CD4-positive, alpha-beta T cell (primary cell): ENCODE results near the gene NDUFS5. TPM values are rescaled to one million over a fixed set of nuclear protein-coding genes. Genes with fewer than 3 reads are reported as not detected.
"Not testable (repeated sequence)": the region's sequence is repeated elsewhere in the genome, so short reads cannot be mapped to it uniquely, and the experiment has no call there.

ENCODE experiments used
- ATAC-seq: fragments of 200-7000 bp; cut with Tn5 transposase; one replicate; pipeline ENCODE4 v1.10.0; 2022; ENCODE audit warnings: mild to moderate bottlenecking; ENCODE audit not compliant: poor library complexity
- CTCF ChIA-PET: fragments of 350-600 bp; sonication (Branson Sonifier 250); formaldehyde crosslinking; loops from one replicate; lab custom pipeline; 2021; ENCODE audit warnings: antibody characterized with exemption, inconsistent platforms; lab: Charles Lee
- POLR2A ChIA-PET: fragments of 350-600 bp; sonication (Branson Sonifier 250); formaldehyde crosslinking; loops from one replicate; lab custom pipeline; 2021; ENCODE audit warnings: antibody characterized with exemption, inconsistent platforms; lab: Charles Lee
- DNase-seq, 14 experiments: peaks; one replicate each; pipeline ENCODE4 v3.0.0-alpha.2; 2013 to 2020; ENCODE audit warnings: mixed read lengths in 2 of 14
- H3K27ac ChIP-seq, 2 donors: one replicate each; pipeline versions ENCODE4 v1.5.1 to v1.7.0; 2013; ENCODE audit warnings: low read length in 2 of 2, low read depth in 1 of 2, mild to moderate bottlenecking in 1 of 2
- H3K27me3 ChIP-seq, 2 experiments: 1 replicate in 1 of 2; 2 replicates in 1 of 2; pipeline versions ENCODE4 v1.6.1 to v1.7.0; 2013; ENCODE audit warnings: low read length in 2 of 2, control low read depth in 1 of 2, mild to moderate bottlenecking in 1 of 2, moderate library complexity in 1 of 2; ENCODE audit not compliant: insufficient read depth in 2 of 2, control insufficient read depth in 1 of 2
- H3K36me3 ChIP-seq: one replicate; pipeline ENCODE4 v1.6.1; 2013; ENCODE audit warnings: low read length, control low read depth; ENCODE audit not compliant: insufficient read depth
- H3K4me1 ChIP-seq: one replicate; pipeline ENCODE4 v1.6.1; 2013; ENCODE audit warnings: low read length, control low read depth; ENCODE audit not compliant: insufficient read depth
- H3K4me3 ChIP-seq: one replicate; pipeline ENCODE4 v1.5.1; 2013; ENCODE audit warnings: mild to moderate bottlenecking, low read length, moderate library complexity
- H3K9me3 ChIP-seq, 2 experiments: 1 replicate in 1 of 2; 2 replicates in 1 of 2; pipeline versions ENCODE4 v1.6.1 to v1.7.0; 2013; ENCODE audit warnings: low read length in 2 of 2, mild to moderate bottlenecking in 2 of 2, control low read depth in 1 of 2, moderate library complexity in 1 of 2; ENCODE audit not compliant: control insufficient read depth in 1 of 2, insufficient read depth in 1 of 2
- H3K27ac Mint-ChIP-seq: one replicate; pipeline ENCODE4 v1.8.0; 2020; ENCODE audit warnings: mixed read lengths
- H3K27me3 Mint-ChIP-seq: one replicate; pipeline ENCODE4 v1.8.0; 2021; ENCODE audit warnings: mixed read lengths
- H3K36me3 Mint-ChIP-seq: one replicate; pipeline ENCODE4 v1.8.0; 2021; ENCODE audit warnings: low read depth, mixed read lengths
- H3K4me1 Mint-ChIP-seq: one replicate; pipeline ENCODE4 v1.8.0; 2021; ENCODE audit warnings: low read depth, mixed read lengths
- H3K4me3 Mint-ChIP-seq: one replicate; pipeline ENCODE4 v1.8.0; 2020; ENCODE audit warnings: mild to moderate bottlenecking, mixed read lengths
- H3K9me3 Mint-ChIP-seq: one replicate; pipeline ENCODE4 v1.8.0; 2020; ENCODE audit warnings: mixed read lengths
- intact Hi-C, 2 experiments: fragments of 100-400 bp; cut with DNase I in 1 of 2; cut with micrococcal nuclease in 1 of 2; formaldehyde crosslinking; loops; one replicate each; pipeline versions ENCODE4 v1.15.1 to v1.9.0; 2023 to 2025; cut with DNase I, micrococcal nuclease
- total RNA-seq, 174 experiments: library from RNA in 2 of 174; stranded (reverse) in 2 of 174; gene quantifications; one replicate each; pipeline ENCODE4 v1.2.3 and lab custom pipeline; 2021 to 2026
- TF ChIP-seq, protein P1 (sequence below): fragments of 200-600 bp; IDR thresholded peaks from one replicate; pipeline ENCODE4 v1.8.0; 2022; ENCODE audit warnings: antibody characterized with exemption, mild to moderate bottlenecking

The NDUFS5 gene
- total RNA-seq, 2 experiments from 2014 or later, result 153 to 156 TPM

DNA sequence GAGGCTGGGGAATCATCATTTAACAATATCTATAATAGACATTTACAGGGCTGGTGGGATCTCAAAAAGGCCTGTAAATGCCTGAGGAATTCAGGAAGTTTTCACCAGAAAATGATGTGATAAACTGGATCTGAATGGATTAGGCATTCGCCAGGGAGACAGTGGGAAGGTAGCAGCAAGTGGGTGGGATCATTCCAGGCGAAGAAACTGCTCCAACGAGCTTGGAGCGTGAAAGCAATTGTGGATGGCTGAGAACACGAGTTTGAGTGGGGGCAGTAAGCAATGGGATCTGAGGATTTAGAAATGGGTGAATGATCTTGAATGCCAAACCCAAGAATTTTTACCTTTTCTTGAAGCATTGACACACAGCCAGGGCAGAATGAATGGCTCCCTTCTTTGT is 8.9 kb upstream of the NDUFS5 start:
- ATAC-seq (no peak), DNase-seq (no peak)
- Histone ChIP-seq H3K9me3 (no peaks in the 10 kb centered on the region), H3K4me3 (no peak overlapping the region), H3K4me1 (no peaks in the 10 kb centered on the region), H3K27ac (no peak overlapping the region), H3K27me3 (no peaks in the 10 kb centered on the region), H3K36me3 (peaks cover 5% of the 10 kb centered on the region)
- Mint-ChIP-seq H3K4me1 (no peaks in the 10 kb centered on the region), H3K36me3 (peaks cover 5% of the 10 kb centered on the region), H3K27ac (no peak overlapping the region), H3K9me3 (no peaks in the 10 kb centered on the region), H3K4me3 (no peak overlapping the region), H3K27me3 (no peaks in the 10 kb centered on the region)
- POLR2A ChIA-PET, result no interaction called here
- TF ChIP-seq, protein P1, sequence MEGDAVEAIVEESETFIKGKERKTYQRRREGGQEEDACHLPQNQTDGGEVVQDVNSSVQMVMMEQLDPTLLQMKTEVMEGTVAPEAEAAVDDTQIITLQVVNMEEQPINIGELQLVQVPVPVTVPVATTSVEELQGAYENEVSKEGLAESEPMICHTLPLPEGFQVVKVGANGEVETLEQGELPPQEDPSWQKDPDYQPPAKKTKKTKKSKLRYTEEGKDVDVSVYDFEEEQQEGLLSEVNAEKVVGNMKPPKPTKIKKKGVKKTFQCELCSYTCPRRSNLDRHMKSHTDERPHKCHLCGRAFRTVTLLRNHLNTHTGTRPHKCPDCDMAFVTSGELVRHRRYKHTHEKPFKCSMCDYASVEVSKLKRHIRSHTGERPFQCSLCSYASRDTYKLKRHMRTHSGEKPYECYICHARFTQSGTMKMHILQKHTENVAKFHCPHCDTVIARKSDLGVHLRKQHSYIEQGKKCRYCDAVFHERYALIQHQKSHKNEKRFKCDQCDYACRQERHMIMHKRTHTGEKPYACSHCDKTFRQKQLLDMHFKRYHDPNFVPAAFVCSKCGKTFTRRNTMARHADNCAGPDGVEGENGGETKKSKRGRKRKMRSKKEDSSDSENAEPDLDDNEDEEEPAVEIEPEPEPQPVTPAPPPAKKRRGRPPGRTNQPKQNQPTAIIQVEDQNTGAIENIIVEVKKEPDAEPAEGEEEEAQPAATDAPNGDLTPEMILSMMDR, result no peak
- intact Hi-C loops, result no loop called here
- CTCF ChIA-PET, result interaction anchor here (1.1 kb wide), 1 partner anchor 40 kb away, joined by 4 read pairs; no protein-coding TSS in a partner anchor

- CTCF ChIA-PET, ATAC-seq, H3K27ac Mint-ChIP-seq, H3K36me3 ChIP-seq, H3K27me3 Mint-ChIP-seq, H3K4me3 ChIP-seq, H3K4me3 Mint-ChIP-seq, H3K27me3 ChIP-seq, H3K27ac ChIP-seq, H3K9me3 Mint-ChIP-seq, H3K4me1 Mint-ChIP-seq, POLR2A ChIA-PET, H3K4me1 ChIP-seq, H3K36me3 Mint-ChIP-seq, H3K9me3 ChIP-seq, DNase-seq: not testable (repeated sequence)
- intact Hi-C loops, result loop anchor here in 1 of 2 experiments (10.0 kb wide), 1 partner anchor 46 kb away; no protein-coding TSS in a partner anchor
Observed at GRCh38 chr1:39020494-39020893, 5.7 kb upstream of the NDUFS5 start.

- H3K4me1 ChIP-seq, result peaks cover 9% of the 10 kb centered on the region
- ChIA-PET CTCF (no interaction called here), POLR2A (no interaction called here)
- H3K9me3 Mint-ChIP-seq, result no peaks in the 10 kb centered on the region
- H3K4me3 Mint-ChIP-seq, result no peak overlapping the region
- ATAC-seq (no peak), DNase-seq (no peak)
- H3K27ac ChIP-seq, result no peak overlapping the region
- peaks cover 14% of the 10 kb centered on the region for H3K4me1 Mint-ChIP-seq
- H3K27me3 Mint-ChIP-seq, result no peaks in the 10 kb centered on the region
- peaks cover 6% of the 10 kb centered on the region for H3K36me3 Mint-ChIP-seq
- H3K9me3 ChIP-seq, result no peaks in the 10 kb centered on the region
- H3K27ac Mint-ChIP-seq, result no peak overlapping the region
- no peak overlapping the region for H3K4me3 ChIP-seq
- H3K27me3 ChIP-seq, result no peaks in the 10 kb centered on the region
- no peaks in the 10 kb centered on the region for H3K36me3 ChIP-seq
- TF ChIP-seq, protein P1, result no peak
- intact Hi-C loops, result loop anchor here in 1 of 2 experiments (10.0 kb wide), 1 partner anchor 47 kb away; no protein-coding TSS in a partner anchor
Observed at GRCh38 chr1:39021426-39021825, 4.7 kb upstream of the NDUFS5 start.

GRCh38 chr1:39023140-39023539 is 3.0 kb upstream of the NDUFS5 start:
- H3K27ac Mint-ChIP-seq, result no peak overlapping the region
- peaks cover 17% of the 10 kb centered on the region for H3K36me3 Mint-ChIP-seq
- no peak overlapping the region for H3K4me3 Mint-ChIP-seq

More at GRCh38 chr1:39023140-39023539, 3.0 kb upstream of the NDUFS5 start:
- Mint-ChIP-seq H3K4me1 (peaks cover 21% of the 10 kb centered on the region), H3K9me3 (no peaks in the 10 kb centered on the region), H3K27me3 (no peaks in the 10 kb centered on the region)
- Histone ChIP-seq H3K4me3 (no peak overlapping the region), H3K4me1 (peaks cover 20% of the 10 kb centered on the region), H3K27me3 (no peaks in the 10 kb centered on the region), H3K27ac (no peak overlapping the region), H3K9me3 (no peaks in the 10 kb centered on the region), H3K36me3 (no peaks in the 10 kb centered on the region)
- intact Hi-C loops, result loop anchor here (2.0 to 10.0 kb wide), 2 partner anchors 24 to 48 kb away; no protein-coding TSS in a partner anchor
- TF ChIP-seq, protein P1, result no peak
- POLR2A ChIA-PET, result no interaction called here
- DNase-seq (no peak), ATAC-seq (no peak)
- CTCF ChIA-PET, result no interaction called here
